IMR-90 (cell line): ENCODE measurements around the gene NOL6. TPM values are rescaled to one million over a fixed set of nuclear protein-coding genes. Genes with fewer than 3 reads are reported as not detected.

Source experiments
- ATAC-seq: fragments of 200-7000 bp; cut with Tn5 transposase; 2 replicates; pipeline ENCODE4 v1.9.1; 2020; ENCODE audit warnings: low read depth, mild to moderate bottlenecking, moderate library complexity
- BruUV-seq: library from RNA; stranded (reverse); fragments of 400-500 nt; replicated peaks from 2 replicates; lab custom pipeline; 2021; lab: Mats Ljungman, UMichigan
- CTCF ChIA-PET: fragments of 300-600 bp; formaldehyde crosslinking; extraction: SDS; loops from one replicate; lab custom pipeline; 2021; ENCODE audit warnings: antibody characterized with exemption; lab: Yijun Ruan, JAX
- POLR2A ChIA-PET: fragments of 300-600 bp; sonication (Branson Sonifier 250); formaldehyde crosslinking; loops from one replicate; lab custom pipeline; 2022; ENCODE audit warnings: antibody characterized with exemption; ENCODE audit not compliant: unreplicated experiment; lab: Charles Lee
- DNase-seq: peaks from one replicate; pipeline ENCODE4 v3.0.0; 2013
- H2AFZ ChIP-seq: replicated peaks from 2 replicates; pipeline ENCODE3; 2013; ENCODE audit warnings: low read length, mild to moderate bottlenecking; ENCODE audit not compliant: poor library complexity
- H2AK5ac ChIP-seq: 2 replicates; pipeline ENCODE4 v1.6.1; 2013; ENCODE audit warnings: low read depth, low read length, inconsistent platforms
- H2AK9ac ChIP-seq: replicated peaks from 2 replicates; pipeline ENCODE3; 2013; ENCODE audit warnings: mild to moderate bottlenecking, low read depth, low read length, moderate library complexity; ENCODE audit not compliant: poor library complexity
- H2BK120ac ChIP-seq: 2 replicates; pipeline ENCODE4 v1.6.1; 2013; ENCODE audit warnings: low read depth, low read length, inconsistent platforms
- H2BK15ac ChIP-seq: 3 replicates; pipeline ENCODE4 v1.6.1; 2013; ENCODE audit warnings: low read depth, low read length, inconsistent platforms
- H2BK20ac ChIP-seq: 2 replicates; pipeline ENCODE4 v1.6.1; 2013; ENCODE audit warnings: low read depth, mild to moderate bottlenecking, inconsistent platforms, low read length, moderate library complexity
- H2BK5ac ChIP-seq: 2 replicates; pipeline ENCODE4 v1.6.1; 2013; ENCODE audit warnings: mild to moderate bottlenecking, low read depth, low read length, inconsistent platforms; ENCODE audit not compliant: poor library complexity, severe bottlenecking
- H3K14ac ChIP-seq: replicated peaks from 2 replicates; pipeline ENCODE4 v1.6.1; 2013; ENCODE audit warnings: low read depth, low read length, inconsistent platforms
- H3K18ac ChIP-seq: 2 replicates; pipeline ENCODE4 v1.6.1; 2013; ENCODE audit warnings: low read depth, low read length, control low read depth
- H3K23ac ChIP-seq: 2 replicates; pipeline ENCODE4 v1.6.1; 2013; ENCODE audit warnings: low read depth, low read length, inconsistent platforms
- H3K27ac ChIP-seq: 2 replicates; pipeline ENCODE4 v1.5.1; 2013; ENCODE audit warnings: mild to moderate bottlenecking, control low read depth, low read length; ENCODE audit not compliant: insufficient read depth
- H3K27me3 ChIP-seq: 2 replicates; pipeline ENCODE4 v1.6.1; 2013; ENCODE audit warnings: low read length; ENCODE audit not compliant: control insufficient read depth, insufficient read depth
- H3K36me3 ChIP-seq: 2 replicates; pipeline ENCODE4 v1.6.1; 2013; ENCODE audit warnings: low read length, mixed read lengths; ENCODE audit not compliant: control insufficient read depth, insufficient read depth
- H3K4ac ChIP-seq: 2 replicates; pipeline ENCODE4 v1.6.1; 2013; ENCODE audit warnings: low read depth, low read length, inconsistent platforms
- H3K4me1 ChIP-seq: 2 replicates; pipeline ENCODE4 v1.6.1; 2013; ENCODE audit warnings: low read length, mixed read lengths; ENCODE audit not compliant: control insufficient read depth, insufficient read depth
- H3K4me2 ChIP-seq: 2 replicates; pipeline ENCODE4 v1.6.1; 2013; ENCODE audit warnings: low read depth, mild to moderate bottlenecking, control low read depth, low read length, moderate library complexity
- H3K4me3 ChIP-seq: 2 replicates; pipeline ENCODE4 v1.5.1; 2013; ENCODE audit warnings: low read depth, mild to moderate bottlenecking, control low read depth, low read length, moderate library complexity; ENCODE audit not compliant: insufficient read depth
- H3K56ac ChIP-seq: 2 replicates; pipeline ENCODE4 v1.6.1; 2013; ENCODE audit warnings: low read length, inconsistent platforms; ENCODE audit not compliant: insufficient read depth; ENCODE audit errors: extremely low read depth
- H3K79me1 ChIP-seq, 2 experiments: 2 replicates each; pipeline ENCODE4 v1.6.1; 2013; ENCODE audit warnings: low read length in 2 of 2, inconsistent platforms in 1 of 2, low read depth in 1 of 2
- H3K9ac ChIP-seq: 2 replicates; pipeline ENCODE4 v1.6.1; 2013; ENCODE audit warnings: low read depth, low read length, control low read depth
- H3K9me1 ChIP-seq: 2 replicates; pipeline ENCODE4 v1.6.1; 2013; ENCODE audit warnings: low read length, inconsistent platforms; ENCODE audit not compliant: insufficient read depth
- H3K9me3 ChIP-seq: 2 replicates; pipeline ENCODE4 v1.6.1; 2013; ENCODE audit warnings: low read length; ENCODE audit not compliant: control insufficient read depth, insufficient read depth
- H4K20me1 ChIP-seq: 2 replicates; pipeline ENCODE4 v1.6.1; 2013; ENCODE audit warnings: low read length, inconsistent platforms; ENCODE audit not compliant: insufficient read depth
- H4K5ac ChIP-seq: 2 replicates; pipeline ENCODE4 v1.6.1; 2013; ENCODE audit warnings: mild to moderate bottlenecking, low read depth, low read length, control low read depth
- H4K8ac ChIP-seq, 2 experiments: 2 replicates each; pipeline ENCODE4 v1.6.1; 2013; ENCODE audit warnings: low read depth in 2 of 2, low read length in 2 of 2, control low read depth in 1 of 2, inconsistent platforms in 1 of 2
- H4K91ac ChIP-seq: 2 replicates; pipeline ENCODE4 v1.6.1; 2013; ENCODE audit warnings: low read depth, low read length, inconsistent platforms; ENCODE audit not compliant: insufficient read depth
- BHLHE40 ChIP-seq: fragments of 150-350 bp; IDR thresholded peaks from 2 replicates; pipeline ENCODE4 v1.6.1; 2016; ENCODE audit warnings: mild to moderate bottlenecking, low read depth, low read length
- CEBPB ChIP-seq: IDR thresholded peaks from 2 replicates; pipeline ENCODE4 v1.6.1; 2012; ENCODE audit warnings: low read depth, low read length, improper control_type of control experiment
- CHD1 ChIP-seq: IDR thresholded peaks from 2 replicates; pipeline ENCODE4 v1.6.1; 2012; ENCODE audit warnings: low read depth, low read length, improper control_type of control experiment
- FOS ChIP-seq: fragments of 150-350 bp; IDR thresholded peaks from 2 replicates; pipeline ENCODE4 v1.6.1; 2016; ENCODE audit warnings: low read depth, low read length
- MAFK ChIP-seq: IDR thresholded peaks from 2 replicates; pipeline ENCODE4 v1.6.1; 2012; ENCODE audit warnings: low read depth, low read length, improper control_type of control experiment
- MAZ ChIP-seq: IDR thresholded peaks from 2 replicates; pipeline ENCODE4 v1.6.1; 2012; ENCODE audit warnings: low read depth, mild to moderate bottlenecking, low read length, improper control_type of control experiment, moderate library complexity, borderline replicate concordance
- MXI1 ChIP-seq: IDR thresholded peaks from 2 replicates; pipeline ENCODE4 v1.6.1; 2012; ENCODE audit warnings: low read depth, mild to moderate bottlenecking, low read length, moderate library complexity, borderline replicate concordance
- NFE2L2 ChIP-seq: fragments of 150-350 bp; IDR thresholded peaks from 2 replicates; pipeline ENCODE4 v1.6.1; 2016; ENCODE audit warnings: low read depth, mild to moderate bottlenecking, low read length
- POLR2A ChIP-seq: IDR thresholded peaks from 2 replicates; pipeline ENCODE4 v1.6.1; 2012; ENCODE audit warnings: mild to moderate bottlenecking, low read depth, low read length
- RAD21 ChIP-seq: IDR thresholded peaks from 2 replicates; pipeline ENCODE4 v1.6.1; 2012; ENCODE audit warnings: low read length, improper control_type of control experiment
- RCOR1 ChIP-seq: IDR thresholded peaks from 2 replicates; pipeline ENCODE4 v1.6.1; 2012; ENCODE audit warnings: mild to moderate bottlenecking, low read length, improper control_type of control experiment; ENCODE audit not compliant: insufficient replicate concordance
- RFX5 ChIP-seq: IDR thresholded peaks from 2 replicates; pipeline ENCODE4 v1.8.0; 2012; ENCODE audit warnings: low read depth, mild to moderate bottlenecking, low read length, moderate library complexity
- SMC3 ChIP-seq: fragments of 150-350 bp; IDR thresholded peaks from 2 replicates; pipeline ENCODE4 v1.6.1; 2016; ENCODE audit warnings: low read depth, mild to moderate bottlenecking, antibody characterized with exemption, low read length, moderate library complexity
- WGBS, 2 experiments: methylation state at CpG; one replicate each; pipeline versions ENCODE4 v1.1.5 to v1.1.7; 2013; ENCODE audit warnings: missing lambda C conversion rate in 2 of 2; ENCODE audit not compliant: insufficient read length in 1 of 2; ENCODE audit errors: extremely low coverage in 2 of 2; 5-methylcytosine and 5-hydroxymethylcytosine counted together
- dilution Hi-C: fragments of 300-500 bp; cut with HindIII; formaldehyde crosslinking; loops from one replicate; pipeline ENCODE4 v1.14.3; 2018; ENCODE audit warnings: low sequenced_read_pairs; ENCODE audit not compliant: unreplicated experiment
- in situ Hi-C: fragments of 300-500 bp; cut with MboI; formaldehyde crosslinking; loops from 3 replicates; pipeline ENCODE4 v1.14.3; 2019; ENCODE audit warnings: low sequenced_read_pairs, inconsistent platforms, mixed read lengths
- intact Hi-C: fragments of 100-400 bp; cut with micrococcal nuclease; formaldehyde crosslinking; loops from 2 replicates; pipeline ENCODE4 v1.10.0; 2022
- polyA plus RNA-seq, 3 experiments: library from polyadenylated mRNA; depleted of rRNA; stranded (reverse); fragments of >200 nt; gene quantifications; 2 replicates each; pipeline ENCODE4 v1.2.3, GENCODE V29; 2012; ENCODE audit warnings: low replicate concordance in 1 of 3
- total RNA-seq: library from RNA; depleted of rRNA; stranded (reverse); fragments of >200 nt; gene quantifications from 2 replicates; pipeline ENCODE4 v1.2.3, GENCODE V29; 2012
- TF ChIP-seq, protein P1 (sequence below): conservative IDR thresholded peaks from 2 replicates; pipeline ENCODE4 v1.5.1; 2012; ENCODE audit warnings: mild to moderate bottlenecking, low read depth, low read length, improper control_type of control experiment
- TF ChIP-seq, protein P2 (sequence below): fragments of 150-350 bp; IDR thresholded peaks from 2 replicates; pipeline ENCODE4 v1.6.1; 2017; ENCODE audit warnings: mild to moderate bottlenecking, antibody characterized with exemption, low read length, low read depth
- TF ChIP-seq, protein P3 (sequence below): fragments of 150-350 bp; IDR thresholded peaks from 2 replicates; pipeline ENCODE4 v1.6.1; 2016; ENCODE audit warnings: low read depth, mild to moderate bottlenecking, low read length, moderate library complexity, borderline replicate concordance

The NOL6 gene
- total and polyA plus RNA-seq, 2 of the 4 experiments (the other 2 are of a cell fraction) = 47.3 to 71.7 TPM

DNA sequence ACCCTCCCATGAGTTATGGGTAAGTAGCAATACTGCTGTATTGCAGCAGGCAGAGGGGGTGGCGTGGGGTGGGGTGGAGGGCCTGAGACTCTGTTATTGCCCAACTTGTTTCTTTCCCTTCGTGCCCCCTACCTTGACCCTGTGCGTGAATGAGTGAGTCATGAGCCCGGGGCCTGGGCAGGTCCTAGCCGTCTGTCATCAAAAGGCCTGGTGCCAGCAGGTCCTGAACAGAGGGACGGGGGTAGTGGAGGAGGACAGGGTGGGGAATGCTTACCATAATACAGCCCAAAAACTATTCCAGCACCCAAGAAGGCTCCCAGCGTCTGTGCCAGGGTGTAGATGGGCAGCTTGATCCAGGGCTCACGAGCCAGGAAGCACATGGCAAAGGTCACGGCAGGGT lies 30.7 kb downstream of the NOL6 start:
- dilution Hi-C loops (no loop called here), intact Hi-C loops (no loop called here), in situ Hi-C loops (no loop called here)
- no peak overlapping the region for H3K23ac ChIP-seq
- ATAC-seq = no peak
- TF ChIP-seq, protein P1, sequence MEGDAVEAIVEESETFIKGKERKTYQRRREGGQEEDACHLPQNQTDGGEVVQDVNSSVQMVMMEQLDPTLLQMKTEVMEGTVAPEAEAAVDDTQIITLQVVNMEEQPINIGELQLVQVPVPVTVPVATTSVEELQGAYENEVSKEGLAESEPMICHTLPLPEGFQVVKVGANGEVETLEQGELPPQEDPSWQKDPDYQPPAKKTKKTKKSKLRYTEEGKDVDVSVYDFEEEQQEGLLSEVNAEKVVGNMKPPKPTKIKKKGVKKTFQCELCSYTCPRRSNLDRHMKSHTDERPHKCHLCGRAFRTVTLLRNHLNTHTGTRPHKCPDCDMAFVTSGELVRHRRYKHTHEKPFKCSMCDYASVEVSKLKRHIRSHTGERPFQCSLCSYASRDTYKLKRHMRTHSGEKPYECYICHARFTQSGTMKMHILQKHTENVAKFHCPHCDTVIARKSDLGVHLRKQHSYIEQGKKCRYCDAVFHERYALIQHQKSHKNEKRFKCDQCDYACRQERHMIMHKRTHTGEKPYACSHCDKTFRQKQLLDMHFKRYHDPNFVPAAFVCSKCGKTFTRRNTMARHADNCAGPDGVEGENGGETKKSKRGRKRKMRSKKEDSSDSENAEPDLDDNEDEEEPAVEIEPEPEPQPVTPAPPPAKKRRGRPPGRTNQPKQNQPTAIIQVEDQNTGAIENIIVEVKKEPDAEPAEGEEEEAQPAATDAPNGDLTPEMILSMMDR = no peak
- TF ChIP-seq MXI1 (no peak), CEBPB (peak; percentile 57; the same call in 1 of the 2 replicates), MAFK (no peak), RCOR1 (no peak), MAZ (no peak), NFE2L2 (no peak), SMC3 (no peak), RAD21 (no peak), FOS (0 out of 2 replicates have a peak, but pooled peaks have one; percentile 3), RFX5 (no peak), POLR2A (no peak), BHLHE40 (no peak), CHD1 (no peak)
- TF ChIP-seq, protein P2, sequence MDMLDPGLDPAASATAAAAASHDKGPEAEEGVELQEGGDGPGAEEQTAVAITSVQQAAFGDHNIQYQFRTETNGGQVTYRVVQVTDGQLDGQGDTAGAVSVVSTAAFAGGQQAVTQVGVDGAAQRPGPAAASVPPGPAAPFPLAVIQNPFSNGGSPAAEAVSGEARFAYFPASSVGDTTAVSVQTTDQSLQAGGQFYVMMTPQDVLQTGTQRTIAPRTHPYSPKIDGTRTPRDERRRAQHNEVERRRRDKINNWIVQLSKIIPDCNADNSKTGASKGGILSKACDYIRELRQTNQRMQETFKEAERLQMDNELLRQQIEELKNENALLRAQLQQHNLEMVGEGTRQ = no peak
- TF ChIP-seq, protein P3, sequence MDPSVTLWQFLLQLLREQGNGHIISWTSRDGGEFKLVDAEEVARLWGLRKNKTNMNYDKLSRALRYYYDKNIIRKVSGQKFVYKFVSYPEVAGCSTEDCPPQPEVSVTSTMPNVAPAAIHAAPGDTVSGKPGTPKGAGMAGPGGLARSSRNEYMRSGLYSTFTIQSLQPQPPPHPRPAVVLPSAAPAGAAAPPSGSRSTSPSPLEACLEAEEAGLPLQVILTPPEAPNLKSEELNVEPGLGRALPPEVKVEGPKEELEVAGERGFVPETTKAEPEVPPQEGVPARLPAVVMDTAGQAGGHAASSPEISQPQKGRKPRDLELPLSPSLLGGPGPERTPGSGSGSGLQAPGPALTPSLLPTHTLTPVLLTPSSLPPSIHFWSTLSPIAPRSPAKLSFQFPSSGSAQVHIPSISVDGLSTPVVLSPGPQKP = no peak
- H2AK5ac ChIP-seq = no peak overlapping the region
- H3K4me3 ChIP-seq = no peak overlapping the region
- no peak overlapping the region for H3K14ac ChIP-seq
- H3K9ac ChIP-seq = no peak overlapping the region
- H3K9me1 ChIP-seq = peaks cover 7% of the 10 kb centered on the region
- H3K18ac ChIP-seq = no peak overlapping the region
- H2AK9ac ChIP-seq = no peak overlapping the region
- H4K91ac ChIP-seq = no peak overlapping the region
- no peak overlapping the region for H3K4ac ChIP-seq
- H2BK20ac ChIP-seq = no peak overlapping the region
- H2BK120ac ChIP-seq = no peak overlapping the region
- H3K79me1 ChIP-seq = no peaks in the 10 kb centered on the region
- no peaks in the 10 kb centered on the region for H4K20me1 ChIP-seq
- H3K36me3 ChIP-seq = no peaks in the 10 kb centered on the region
- no peak overlapping the region for H4K5ac ChIP-seq
- H3K56ac ChIP-seq = no peak overlapping the region
- no peak overlapping the region for H2BK15ac ChIP-seq
- no peak overlapping the region for H2BK5ac ChIP-seq
- WGBS, 2 experiments = 93% methylated on average over 2 of the region's 9 CpGs; no CpG with 5 or more reads in 1 of the 2 experiments
- no peaks in the 10 kb centered on the region for H3K9me3 ChIP-seq
- ChIA-PET CTCF (no interaction called here), POLR2A (no interaction called here)
- peaks cover 10% of the 10 kb centered on the region for H3K4me1 ChIP-seq
- H2AFZ ChIP-seq = peak overlapping the region; percentile 23
- no peak overlapping the region for H3K4me2 ChIP-seq
- no peak overlapping the region for H3K27ac ChIP-seq
- H4K8ac ChIP-seq = no peak overlapping the region
- BruUV-seq = no TSS peak
- DNase-seq = peak; percentile 16
- H3K27me3 ChIP-seq = peaks cover 11% of the 10 kb centered on the region
